CD4-positive, alpha-beta T cell treated with Interleukin-15 for 1 hour (primary cell): ENCODE results near the gene DFFB.
A peak's percentile ranks its signal among the peaks of the same experiment; 100 is the strongest.

Source experiments
- DNase-seq: peaks from one replicate; pipeline ENCODE4 v3.0.0-alpha.2; 2020

DFFB gene

DNA sequence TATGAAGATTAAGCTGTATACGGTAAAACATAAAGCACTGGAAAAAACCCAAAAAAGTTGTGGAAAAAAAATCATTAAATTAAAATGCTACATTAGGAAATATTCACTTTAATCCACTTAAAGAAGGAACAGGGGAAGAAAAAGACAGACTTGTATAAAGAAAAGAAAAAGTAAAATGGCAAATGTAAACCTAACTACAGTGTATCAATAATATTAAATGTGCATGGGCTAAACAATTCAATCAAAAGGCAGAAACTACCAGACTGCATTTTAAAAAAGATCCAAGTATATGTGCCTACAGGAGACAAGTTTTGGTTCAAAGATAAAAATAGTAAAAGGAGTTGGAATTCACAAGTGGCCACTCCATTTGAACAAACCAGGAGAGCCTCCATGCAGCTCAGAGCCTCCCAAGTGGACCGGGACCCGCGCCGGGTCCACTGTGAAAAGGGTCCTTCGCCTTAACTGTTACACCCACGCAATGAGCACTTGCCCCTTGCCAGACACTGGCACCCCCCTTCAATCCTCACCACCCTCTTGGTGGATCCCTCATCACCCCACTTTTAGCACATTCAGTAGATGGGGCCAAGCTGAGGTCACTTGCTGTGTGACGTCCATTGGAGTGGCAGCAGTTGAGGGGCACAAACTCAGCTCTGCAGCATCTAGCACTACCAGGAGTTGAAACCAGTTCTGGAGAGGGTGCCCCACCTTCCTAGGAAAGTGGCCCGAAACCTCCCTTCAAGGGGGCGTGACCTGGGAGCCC is 41.9 kb downstream of the DFFB start:
- DNase-seq = no peak

GRCh38 chr1:3899754-3900149 is 42.5 kb downstream of the DFFB start:
- DNase-seq = no peak

GRCh38 chr1:3900150-3900968 is 43.1 kb downstream of the DFFB start, which contains the start of gene C1orf174:
Gene C1orf174 (minus strand): TSS chr1:3900272. CDS start chr1:3900186, 86 bp downstream.
- DNase-seq = peak; percentile 99

DNA sequence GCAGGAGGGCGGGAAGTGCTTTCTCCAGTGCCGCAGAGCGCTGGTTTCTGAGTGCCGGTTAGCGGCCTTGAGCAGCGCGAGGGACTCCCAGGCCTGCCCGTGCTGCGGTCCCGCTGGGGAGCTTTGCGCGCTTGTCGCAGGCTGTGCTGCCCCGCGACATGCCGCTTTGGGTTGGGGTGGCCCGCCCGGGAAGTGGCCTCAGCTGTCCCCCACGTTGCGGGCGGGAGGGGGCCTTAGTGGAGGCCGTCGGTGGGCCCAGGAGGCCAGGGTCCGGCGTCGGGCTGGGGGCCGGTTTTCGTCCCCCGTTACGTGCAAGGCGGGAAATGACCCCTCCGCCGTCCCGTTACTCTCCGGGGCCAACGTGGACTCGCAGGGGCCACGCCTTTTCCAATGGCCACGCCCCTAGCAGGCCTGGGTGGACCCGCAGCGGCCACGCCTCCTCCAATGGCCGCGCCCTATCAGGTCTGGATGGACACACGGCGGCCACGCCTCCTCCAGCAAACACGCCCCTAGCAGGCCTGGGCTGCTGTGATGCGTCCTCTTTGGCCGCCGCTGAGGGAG is 43.8 kb downstream of the DFFB start:
- peak; percentile 93 for DNase-seq

DNA sequence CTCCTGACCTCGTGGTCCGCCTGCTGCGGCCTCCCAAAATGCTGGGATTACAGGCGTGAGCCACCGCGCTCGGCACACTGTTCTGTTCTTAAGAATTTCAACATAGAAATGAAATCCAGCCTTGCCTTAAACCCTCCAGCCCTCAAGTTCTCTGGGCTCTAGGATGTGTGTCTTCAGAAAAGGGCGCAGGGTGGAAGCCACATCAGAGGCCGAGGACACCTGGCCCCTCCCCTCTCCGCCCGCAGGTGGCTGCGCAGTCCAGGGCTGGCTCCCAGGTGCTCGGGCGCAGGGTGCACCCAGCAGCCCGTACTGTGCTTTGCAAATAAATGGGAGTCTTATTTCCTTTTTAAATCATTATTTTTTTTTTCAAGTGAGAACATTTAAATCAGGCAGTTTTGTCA is 44.8 kb downstream of the DFFB start:
- no peak for DNase-seq

- DNase-seq = no peak
These were observed 45.4 kb downstream of the DFFB start for GRCh38 chr1:3902571-3903091.

GRCh38 chr1:3903141-3904005 is 46.1 kb downstream of the DFFB start:
- no peak for DNase-seq

DNA sequence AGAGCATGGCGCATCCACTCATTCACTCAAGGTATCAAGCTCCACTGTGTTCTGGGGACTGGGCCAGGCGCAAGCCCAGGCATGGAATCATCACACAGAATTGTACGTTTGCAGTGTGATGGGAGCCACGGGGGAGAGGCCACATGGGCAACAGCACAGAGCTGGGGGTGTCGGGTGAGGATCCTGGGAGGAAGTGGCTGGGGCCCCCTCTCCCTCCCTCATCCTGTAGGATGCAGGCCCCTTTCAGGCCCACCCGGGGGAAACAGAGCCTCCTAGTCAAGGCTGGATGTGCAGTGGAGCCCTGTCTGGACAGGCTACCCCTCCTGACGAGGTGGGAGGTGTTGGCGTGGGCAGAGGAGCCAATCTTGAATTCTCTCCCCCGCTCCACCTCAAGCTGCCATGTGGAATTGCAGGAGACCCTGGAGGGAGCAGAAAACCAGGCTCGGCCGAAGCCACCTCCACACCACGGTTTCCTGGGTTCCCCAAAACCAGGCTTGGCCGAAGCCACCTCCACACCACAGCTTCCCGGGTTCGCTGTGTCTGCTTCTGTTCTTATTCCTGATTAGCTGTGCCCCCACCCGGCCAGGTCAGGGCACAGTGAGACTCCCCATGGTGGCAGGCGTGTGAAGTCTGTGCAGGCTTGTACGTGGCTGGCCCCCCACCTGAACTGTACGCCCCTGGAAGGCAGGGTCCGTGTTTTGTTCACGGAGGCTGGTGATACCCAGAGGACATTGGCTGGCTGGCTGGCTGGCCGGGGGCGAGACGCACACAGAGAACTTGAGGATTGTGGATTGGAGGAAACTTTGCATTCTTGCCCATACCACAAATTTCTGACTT is 46.9 kb downstream of the DFFB start:
- DNase-seq = no peak

GRCh38 chr1:3904843-3905185 is 47.5 kb downstream of the DFFB start:
- no peak for DNase-seq

DNA sequence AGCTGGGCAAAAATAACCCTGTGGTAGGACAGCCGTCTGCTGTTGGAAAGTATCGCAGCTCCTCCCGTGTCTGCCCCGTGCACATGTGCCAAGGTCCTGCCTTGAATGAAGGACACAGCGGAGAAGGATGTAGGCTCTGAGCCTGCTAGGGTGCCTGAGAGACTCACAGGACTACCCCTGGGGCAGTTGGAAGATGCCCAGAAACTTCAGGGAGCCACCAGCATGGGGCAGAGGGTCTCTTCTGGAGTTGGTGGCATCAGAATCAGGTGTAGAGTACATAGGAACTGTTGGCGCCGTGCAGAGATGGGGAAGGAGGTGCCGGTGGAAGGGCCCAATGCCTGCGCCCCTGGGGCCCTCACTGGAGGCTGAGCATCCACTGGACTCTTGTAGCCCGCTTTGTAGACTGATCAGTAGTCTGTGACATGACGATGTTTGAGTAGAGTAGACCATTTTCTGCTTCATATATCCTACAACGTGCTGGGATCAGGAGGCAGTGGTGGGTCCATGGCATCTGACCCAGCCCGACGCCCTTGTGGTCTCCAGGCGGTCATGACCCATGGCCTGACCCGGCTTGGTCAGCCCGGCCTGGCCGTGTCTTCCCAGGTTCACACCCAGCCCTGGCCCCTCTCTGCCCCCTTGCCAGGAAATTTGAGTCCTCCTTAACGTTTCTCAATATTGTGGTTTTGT is 48.1 kb downstream of the DFFB start:
- peak; percentile 7 for DNase-seq

DNA sequence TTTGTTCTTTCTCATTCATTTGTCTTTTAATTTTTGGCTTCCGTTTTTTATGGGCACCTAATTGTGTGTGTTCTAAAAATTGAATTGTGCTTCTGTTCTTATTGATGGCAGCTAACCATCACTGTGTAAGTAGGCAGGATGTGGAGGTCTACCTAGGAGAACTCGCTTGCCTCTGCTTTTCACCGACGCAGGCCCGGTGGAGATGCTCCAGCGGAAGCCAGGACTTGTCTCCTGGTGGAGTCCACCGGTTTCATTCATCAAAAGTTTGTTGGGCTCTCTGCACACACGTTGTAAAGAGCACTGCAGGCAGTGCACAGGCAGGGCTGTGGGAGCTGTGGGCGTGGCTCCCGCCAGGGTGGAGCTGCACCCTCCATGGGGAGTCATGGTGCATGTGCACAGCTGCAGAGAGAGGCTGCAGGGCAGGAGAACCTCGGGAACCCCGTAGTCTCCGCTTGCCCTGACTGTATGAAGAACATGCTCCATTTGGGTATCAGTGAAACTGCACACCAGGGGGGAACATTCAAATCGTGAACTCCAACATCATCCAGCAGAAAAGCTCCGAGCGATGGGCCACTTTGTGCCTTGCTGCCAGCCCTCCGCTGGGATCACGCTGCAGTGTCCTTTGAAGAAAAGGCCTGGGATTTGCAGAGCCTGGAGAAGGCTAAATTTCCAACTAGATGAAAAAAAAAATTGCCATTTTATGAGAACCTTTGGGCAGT is 48.8 kb downstream of the DFFB start:
- peak; percentile 15 for DNase-seq

DNA sequence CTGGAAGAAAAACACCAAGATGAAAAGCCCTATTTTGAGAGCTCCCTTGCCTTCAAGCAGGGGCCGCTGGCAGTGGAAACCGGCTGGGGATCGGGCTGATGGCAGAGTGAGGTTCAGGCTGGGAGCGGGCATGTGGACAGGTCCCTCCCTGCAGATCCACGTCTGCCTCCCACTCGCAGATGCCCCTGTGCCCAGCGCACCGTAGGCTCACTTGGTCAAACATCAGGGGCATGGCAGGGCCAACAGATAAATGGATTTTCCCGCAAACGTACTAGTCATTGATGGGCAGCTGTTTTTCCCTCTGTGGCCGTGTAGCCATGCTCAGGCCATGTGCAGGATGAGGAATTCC is 49.4 kb downstream of the DFFB start:
- peak; percentile 4 for DNase-seq

GRCh38 chr1:3907031-3907534 is 49.8 kb downstream of the DFFB start:
- peak; percentile 17 for DNase-seq

DNA sequence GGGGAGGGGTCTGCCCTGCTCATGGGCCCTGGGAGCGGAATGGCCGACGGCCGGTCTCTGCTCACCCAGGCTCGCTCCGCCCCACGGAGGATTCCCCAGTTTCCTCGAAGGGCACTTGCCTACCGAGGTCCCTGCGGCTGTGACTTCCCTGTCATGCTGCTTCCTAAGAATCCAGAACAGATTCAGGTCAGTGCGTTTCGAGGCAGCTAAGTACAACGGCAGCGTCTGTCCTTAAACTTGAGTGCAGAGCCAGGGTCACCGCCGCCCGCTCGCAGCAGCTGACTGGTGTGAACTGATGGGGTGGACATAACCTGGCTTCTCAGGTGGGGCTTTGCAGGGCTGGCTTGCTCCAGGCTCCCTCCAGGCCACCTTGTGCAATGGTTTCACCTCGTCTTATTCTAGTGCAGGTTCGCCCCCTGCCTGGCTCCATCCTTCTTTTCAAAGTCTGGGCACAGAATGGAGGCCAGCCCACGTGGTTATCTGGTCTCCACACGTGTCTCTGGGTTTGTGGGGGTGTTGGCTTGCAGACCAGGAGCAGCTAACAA is 50.4 kb downstream of the DFFB start:
- peak; percentile 13 for DNase-seq

- peak; percentile 13 for DNase-seq
These were observed 51.7 kb downstream of the DFFB start for GRCh38 chr1:3908886-3909517.

DNA sequence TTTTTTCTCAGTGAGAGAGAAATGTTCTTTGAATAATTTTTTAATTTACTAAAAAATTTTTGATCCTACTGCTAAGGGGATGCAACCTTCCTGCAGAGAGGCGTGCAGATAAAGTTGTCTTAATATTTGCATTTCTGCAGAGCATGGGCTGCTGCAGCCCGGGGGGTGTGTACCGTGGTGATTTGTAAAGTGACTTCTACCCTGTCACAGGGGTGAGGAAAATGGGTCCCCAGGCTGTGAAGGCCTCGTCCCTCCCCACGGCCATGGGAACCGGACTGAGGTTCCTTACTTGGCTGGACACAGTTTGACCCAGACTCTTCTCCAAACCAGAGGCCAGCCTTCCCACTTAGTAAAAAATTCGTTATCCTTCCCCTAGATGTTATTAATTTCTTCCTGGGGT is 52.3 kb downstream of the DFFB start:
- DNase-seq = peak; percentile 5

- DNase-seq = no peak
These were observed 52.9 kb downstream of the DFFB start for GRCh38 chr1:3910049-3910731.
